Measurements from ENCODE around the gene ZHX3. TPM values are rescaled to one million over a fixed set of nuclear protein-coding genes. Genes with fewer than 3 reads are reported as not detected.

Gene ZHX3
- total and polyA plus RNA-seq, 10 of the 15 experiments (the other 5 are each of a cell fraction or from before 2014, with no cell fraction given), result 1.3 to 14.0 (median 5.0) TPM

GRCh38 chr20:41261790-41262717 is 55.5 kb downstream of the ZHX3 start (continued):
- TF ChIP-seq ZNF592 (IDR thresholded peaks at IDR 0.05) (no peak), HSF1 (IDR thresholded peaks at IDR 0.05; ENCODE audit: low read depth, low read length) (no peak), STAT3 (IDR thresholded peaks at IDR 0.05; ENCODE audit: low read depth, low read length) (no peak)

- no peak for DNase-seq (ENCODE audit: low read depth, low spot score)
- FAIRE-seq, result no peak
- Histone ChIP-seq H3K9me3 (replicated peaks; ENCODE audit: control insufficient read depth, insufficient read depth, low read length) (no peaks in the 10 kb centered on the region), H3K27ac (ENCODE audit: control insufficient read depth, insufficient read depth) (no peak overlapping the region), H3K4me3 (no peak overlapping the region), H4K20me1 (ENCODE audit: control insufficient read depth, insufficient read depth) (no peaks in the 10 kb centered on the region), H3K79me2 (ENCODE audit: control insufficient read depth, insufficient read depth, low read length) (no peaks in the 10 kb centered on the region), H3K4me1 (ENCODE audit: control insufficient read depth, insufficient read depth, low read length) (no peaks in the 10 kb centered on the region), H3K4me2 (ENCODE audit: control insufficient read depth, insufficient read depth) (no peak overlapping the region), H3K9ac (ENCODE audit: control insufficient read depth, insufficient read depth, low read length) (no peak overlapping the region), H3K36me3 (ENCODE audit: control insufficient read depth in 2 of 2, insufficient read depth in 2 of 2, low read length in 1 of 2) (no peaks in the 10 kb centered on the region; a peak in 1 of 4 replicates), H3K27me3 (replicated peaks in 1 of 2; ENCODE audit: control insufficient read depth in 2 of 2, insufficient read depth in 2 of 2, low read length in 1 of 2) (no peaks in the 10 kb centered on the region), H2AFZ (ENCODE audit: control insufficient read depth, low read depth, low read length) (no peak overlapping the region)
- ChIA-PET RAD21 (ENCODE audit: unreplicated experiment) (no interaction called here), SMC1A (ENCODE audit: uncharacterized antibody, unreplicated experiment) (interaction anchor here (1.0 kb wide), 1 partner anchor 22 kb away, joined by 4 read pairs; no protein-coding TSS in a partner anchor), CTCF (interaction anchor here (1.7 kb wide), 1 partner anchor 68 kb away, joined by 5 read pairs; no protein-coding TSS in a partner anchor), POLR2A (no interaction called here)
- in situ Hi-C loops (cut with MboI) (no loop called here), intact Hi-C loops (cut with micrococcal nuclease; ENCODE audit: unreplicated experiment) (no loop called here)
- BruUV-seq (replicated peaks), result no TSS peak
- no peak for ATAC-seq
- no peak for TF ChIP-seq HSF1 (IDR thresholded peaks at IDR 0.05; ENCODE audit: low read depth, low read length)
- no peak for TF ChIP-seq BRCA1 (IDR thresholded peaks at IDR 0.05; ENCODE audit: low read depth, low read length)
- no peak for TF ChIP-seq NR2C1 (IDR thresholded peaks at IDR 0.05)
- TF ChIP-seq MYC (IDR thresholded peaks at IDR 0.05; ENCODE audit: insufficient read depth, insufficient read length, insufficient replicate concordance, low read length, severe bottlenecking), result no peak
- no peak for TF ChIP-seq ZBTB4 (CRISPR knock-in tag; IDR thresholded peaks at IDR 0.05)
- no peak for TF ChIP-seq RBBP5 (conservative IDR thresholded peaks at IDR 0.05)
- TF ChIP-seq NR2F1 (conservative IDR thresholded peaks at IDR 0.05), result no peak
- no peak for TF ChIP-seq IRF4 (IDR thresholded peaks at IDR 0.05; ENCODE audit: low read depth, low read length)
- TF ChIP-seq ZNF207 (IDR thresholded peaks at IDR 0.05; ENCODE audit: borderline replicate concordance), result no peak
These were observed 56.3 kb downstream of the ZHX3 start for GRCh38 chr20:41261260-41261659.
